AG04449 (cell line): ENCODE data around the gene TMEM39B.

Experiments
- CTCF ChIA-PET: fragments of 350-600 bp; formaldehyde crosslinking; extraction: SDS; loops from one replicate; lab custom pipeline; 2021; ENCODE audit warnings: antibody characterized with exemption; lab: Yijun Ruan, JAX
- POLR2A ChIA-PET: fragments of 400-600, 350-600 bp; formaldehyde crosslinking; extraction: SDS; loops from one replicate; lab custom pipeline; 2020; ENCODE audit warnings: antibody characterized with exemption, inconsistent platforms; lab: Yijun Ruan, JAX
- DNase-seq: peaks from one replicate; pipeline ENCODE4 v3.0.0-alpha.2; 2010; ENCODE audit warnings: low read depth, low spot score
- H3K4me3 ChIP-seq: 2 replicates; pipeline ENCODE4 v1.5.1; 2011; ENCODE audit warnings: low read depth, mild to moderate bottlenecking, control low read depth, low read length
- CTCF ChIP-seq: IDR thresholded peaks from one replicate; pipeline ENCODE4 v1.5.1; 2011; ENCODE audit warnings: mild to moderate bottlenecking, moderate library complexity, low read length, control low read depth, inconsistent platforms; ENCODE audit not compliant: insufficient read depth; ENCODE audit errors: missing control alignments

TMEM39B gene

GRCh38 chr1:32035119-32035518, 37.6 kb upstream of the TMEM39B start:
- POLR2A ChIA-PET = interaction anchor here (0.7 kb wide), 1 partner anchor 170 kb away, joined by 3 read pairs; the partner anchor contains the start of gene IQCC
- TF ChIP-seq CTCF = no peak
- no peak overlapping the region for H3K4me3 ChIP-seq
- CTCF ChIA-PET = interaction anchor here (0.6 to 1.4 kb wide), 6 partner anchors 9 to 19 kb away, joined by 3 read pairs; no protein-coding TSS in a partner anchor
- DNase-seq = no peak

DNA sequence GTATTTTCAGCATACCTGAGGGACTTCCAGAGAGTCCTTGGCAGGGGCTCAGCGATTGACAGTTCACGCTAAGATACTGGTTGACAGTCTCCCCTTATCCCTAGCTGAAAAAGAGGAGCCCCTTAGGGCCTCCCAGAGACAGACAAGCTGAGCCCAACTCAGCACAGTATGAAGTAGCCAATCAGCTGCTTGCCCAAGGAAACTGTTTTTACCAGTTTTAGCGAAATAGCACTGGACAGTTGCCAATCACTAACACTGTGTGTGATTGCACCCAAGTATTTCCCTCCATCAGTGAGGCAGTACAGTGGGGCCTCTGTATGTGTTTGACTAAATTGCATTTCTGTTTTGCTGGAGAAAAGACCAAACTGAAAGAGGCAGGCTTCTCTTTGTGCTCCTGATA, 32.0 kb upstream of the TMEM39B start:
- POLR2A ChIA-PET = no interaction called here

GRCh38 chr1:32042330-32042729, 30.4 kb upstream of the TMEM39B start:
- CTCF ChIA-PET = interaction anchor here (3.0 kb wide), 1 partner anchor 9 kb away, joined by 10 read pairs; no protein-coding TSS in a partner anchor
- TF ChIP-seq CTCF = no peak
- POLR2A ChIA-PET = no interaction called here
- DNase-seq = no peak
- no peak overlapping the region for H3K4me3 ChIP-seq

More for the DNA sequence above, 32.0 kb upstream of the TMEM39B start:
- no peak for TF ChIP-seq CTCF
- CTCF ChIA-PET = interaction anchor here (1.4 to 2.3 kb wide), 3 partner anchors 14 to 37 kb away, joined by 3 to 8 read pairs (median 7); no protein-coding TSS in a partner anchor
- DNase-seq = no peak
- H3K4me3 ChIP-seq = no peak overlapping the region

GRCh38 chr1:32044234-32044633, 28.5 kb upstream of the TMEM39B start:
- ChIA-PET POLR2A (no interaction called here), CTCF (interaction anchor here (0.9 to 3.0 kb wide), 4 partner anchors 9 to 67 kb away, joined by 3 to 10 read pairs (median 3); no protein-coding TSS in a partner anchor)
- no peak for TF ChIP-seq CTCF
- DNase-seq = no peak
- H3K4me3 ChIP-seq = no peak overlapping the region

DNA sequence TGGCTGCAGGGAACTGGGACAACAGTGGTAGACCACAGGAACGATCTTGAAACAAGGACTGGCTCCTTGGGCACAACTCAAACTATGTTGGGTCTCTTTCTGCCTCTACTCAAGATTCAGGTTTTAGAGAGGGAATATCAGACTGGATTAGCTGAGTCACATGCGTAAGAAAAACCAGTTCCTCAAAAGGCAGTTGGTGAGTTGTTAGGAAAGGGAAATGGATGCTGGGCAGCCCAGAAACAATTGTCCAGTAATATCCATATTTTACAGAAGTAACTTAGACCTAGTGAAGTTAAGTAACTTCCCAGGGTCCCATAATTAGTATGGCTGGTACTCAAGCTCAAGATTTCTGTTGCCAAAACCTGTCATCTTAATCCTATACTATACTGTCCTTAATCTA, 27.0 kb upstream of the TMEM39B start:
- POLR2A ChIA-PET = interaction anchor here (0.6 kb wide), 1 partner anchor 91 kb away, joined by 3 read pairs; no protein-coding TSS in a partner anchor
- CTCF ChIA-PET = interaction anchor here (0.6 to 1.2 kb wide), 2 partner anchors 11 to 156 kb away, joined by 3 read pairs; no protein-coding TSS in a partner anchor
- H3K4me3 ChIP-seq = no peak overlapping the region
- no peak for TF ChIP-seq CTCF
- no peak for DNase-seq

DNA sequence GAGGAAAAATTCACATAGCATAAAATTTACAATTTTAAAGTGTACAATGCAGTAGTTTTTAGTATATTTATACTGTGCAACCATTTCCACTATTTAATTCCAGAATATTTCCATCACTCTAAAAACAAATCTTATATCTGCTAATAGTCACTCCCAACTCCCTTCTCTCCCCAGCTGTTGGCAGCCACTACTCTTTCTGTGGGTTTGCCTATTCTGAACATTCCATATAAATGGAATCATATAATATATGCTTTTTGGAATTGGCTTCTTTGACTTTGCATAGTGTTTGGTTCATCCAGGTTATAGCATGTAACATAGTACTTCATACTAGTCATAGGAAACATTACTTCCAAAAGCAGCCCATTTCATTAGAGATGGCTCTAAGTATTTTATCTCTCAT, 25.0 kb upstream of the TMEM39B start:
- ChIA-PET CTCF (interaction anchor here (1.0 to 1.2 kb wide), 2 partner anchors 12 to 15 kb away, joined by 4 to 5 read pairs; no protein-coding TSS in a partner anchor), POLR2A (no interaction called here)
- H3K4me3 ChIP-seq = no peak overlapping the region
- no peak for TF ChIP-seq CTCF
- DNase-seq = no peak
